ENCODE results near the gene SHC4. TPM values are rescaled to one million over a fixed set of nuclear protein-coding genes. Genes with fewer than 3 reads are reported as not detected.
A peak's percentile ranks its signal among the peaks of the same experiment; 100 is the strongest.

Gene SHC4
- total RNA-seq, 1 donor from 2014 or later: 0.58 TPM

GRCh38 chr15:48869966-48870365, 93.8 kb downstream of the SHC4 start:
- H3K9me3 Mint-ChIP-seq: no peaks in the 10 kb centered on the region
- no peaks in the 10 kb centered on the region for H3K36me3 Mint-ChIP-seq
- peaks cover 26% of the 10 kb centered on the region for H3K27me3 Mint-ChIP-seq (ENCODE audit: low read depth)
- H3K27ac Mint-ChIP-seq: no peak overlapping the region
- H3K4me3 Mint-ChIP-seq: no peak overlapping the region
- no peak for DNase-seq (ENCODE audit: low spot score in 2 of 2, unreplicated experiment in 2 of 2)
- TF ChIP-seq CTCF (IDR thresholded peaks at IDR 0.05; ENCODE audit: unreplicated experiment): no peak
- H3K4me1 Mint-ChIP-seq: peaks cover 22% of the 10 kb centered on the region

DNA sequence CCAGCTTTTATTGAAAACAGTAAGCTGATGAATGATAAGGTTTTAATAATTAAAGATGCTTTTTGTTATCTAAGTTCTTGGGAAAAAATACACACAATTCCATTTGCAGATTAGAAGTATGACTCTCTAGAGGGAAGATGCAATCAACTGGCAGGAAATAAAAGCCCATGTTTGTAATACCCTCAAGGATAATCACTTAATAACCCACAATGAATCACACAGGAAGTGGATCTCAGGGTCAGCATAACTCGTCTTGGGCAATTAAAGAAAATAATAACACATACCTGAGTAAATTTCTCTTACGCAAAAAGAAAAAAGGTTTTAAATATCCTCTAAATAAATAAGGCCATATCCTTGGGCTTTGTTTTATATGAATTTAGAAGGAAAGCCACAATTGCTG, 95.2 kb downstream of the SHC4 start:
- DNase-seq (ENCODE audit: low spot score in 2 of 2, unreplicated experiment in 2 of 2): no peak
- Mint-ChIP-seq H3K27ac (no peak overlapping the region), H3K4me1 (peaks cover 22% of the 10 kb centered on the region), H3K9me3 (no peaks in the 10 kb centered on the region), H3K27me3 (ENCODE audit: low read depth) (peaks cover 16% of the 10 kb centered on the region), H3K4me3 (no peak overlapping the region), H3K36me3 (no peaks in the 10 kb centered on the region)
- TF ChIP-seq CTCF (IDR thresholded peaks at IDR 0.05; ENCODE audit: unreplicated experiment): no peak

DNA sequence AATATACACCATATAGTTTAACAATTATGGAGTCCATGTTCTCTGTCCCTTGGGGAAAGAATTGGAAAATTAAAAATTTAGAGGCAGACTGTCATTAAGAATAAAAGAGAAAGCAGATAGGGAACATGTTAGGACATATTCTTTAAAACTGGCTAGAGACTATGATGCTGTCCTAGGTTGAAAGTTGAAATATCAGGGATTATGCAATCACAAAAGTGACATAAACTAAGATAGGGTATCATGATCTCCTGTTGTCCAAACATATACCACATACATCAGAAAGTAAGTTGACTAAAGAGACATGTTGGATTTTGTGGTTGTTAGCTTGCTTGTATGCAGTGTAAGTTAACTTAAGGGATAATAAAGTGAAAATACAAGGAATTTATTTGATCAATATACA, 95.7 kb downstream of the SHC4 start:
- Mint-ChIP-seq H3K27ac (peak overlapping the region; percentile 3), H3K36me3 (no peaks in the 10 kb centered on the region), H3K27me3 (ENCODE audit: low read depth) (peaks cover 13% of the 10 kb centered on the region), H3K4me1 (peaks cover 22% of the 10 kb centered on the region), H3K9me3 (no peaks in the 10 kb centered on the region), H3K4me3 (no peak overlapping the region)
- no peak for DNase-seq (ENCODE audit: low spot score in 2 of 2, unreplicated experiment in 2 of 2)
- TF ChIP-seq CTCF (IDR thresholded peaks at IDR 0.05; ENCODE audit: unreplicated experiment): no peak

GRCh38 chr15:48866141-48866563, 97.6 kb downstream of the SHC4 start:
- no peak for DNase-seq (ENCODE audit: low spot score in 2 of 2, unreplicated experiment in 2 of 2)
- H3K4me3 Mint-ChIP-seq: no peak overlapping the region
- H3K27ac Mint-ChIP-seq: peak overlapping the region; percentile 13
- no peaks in the 10 kb centered on the region for H3K27me3 Mint-ChIP-seq (ENCODE audit: low read depth)
- no peaks in the 10 kb centered on the region for H3K9me3 Mint-ChIP-seq
- no peak for TF ChIP-seq CTCF (IDR thresholded peaks at IDR 0.05; ENCODE audit: unreplicated experiment)
- no peaks in the 10 kb centered on the region for H3K36me3 Mint-ChIP-seq
- peaks cover 22% of the 10 kb centered on the region for H3K4me1 Mint-ChIP-seq

GRCh38 chr15:48865370-48866079, 98.2 kb downstream of the SHC4 start:
- Mint-ChIP-seq H3K4me3 (no peak overlapping the region), H3K4me1 (peaks cover 22% of the 10 kb centered on the region), H3K36me3 (no peaks in the 10 kb centered on the region), H3K27me3 (ENCODE audit: low read depth) (no peaks in the 10 kb centered on the region), H3K27ac (peak overlapping the region; percentile 47), H3K9me3 (no peaks in the 10 kb centered on the region)
- no peak for DNase-seq (ENCODE audit: low spot score in 2 of 2, unreplicated experiment in 2 of 2)
- TF ChIP-seq CTCF (IDR thresholded peaks at IDR 0.05; ENCODE audit: unreplicated experiment): no peak

All from mesothelial cell of epicardium (in vitro differentiated cells).